Neural progenitor cell (in vitro differentiated cells): ENCODE measurements around the gene ARL16.

Source experiments
- EZH2 ChIP-seq: fragments of 200-600 bp; sonication (generic); IDR thresholded peaks from 2 replicates; pipeline ENCODE4 v1.6.1; 2017; ENCODE audit warnings: antibody characterized with exemption, mild to moderate bottlenecking, moderate library complexity
- TF ChIP-seq, protein P1 (sequence below): fragments of 200-600 bp; sonication (generic); IDR thresholded peaks from 2 replicates; pipeline ENCODE4 v1.5.1; 2017; ENCODE audit warnings: antibody characterized with exemption, mild to moderate bottlenecking

DNA sequence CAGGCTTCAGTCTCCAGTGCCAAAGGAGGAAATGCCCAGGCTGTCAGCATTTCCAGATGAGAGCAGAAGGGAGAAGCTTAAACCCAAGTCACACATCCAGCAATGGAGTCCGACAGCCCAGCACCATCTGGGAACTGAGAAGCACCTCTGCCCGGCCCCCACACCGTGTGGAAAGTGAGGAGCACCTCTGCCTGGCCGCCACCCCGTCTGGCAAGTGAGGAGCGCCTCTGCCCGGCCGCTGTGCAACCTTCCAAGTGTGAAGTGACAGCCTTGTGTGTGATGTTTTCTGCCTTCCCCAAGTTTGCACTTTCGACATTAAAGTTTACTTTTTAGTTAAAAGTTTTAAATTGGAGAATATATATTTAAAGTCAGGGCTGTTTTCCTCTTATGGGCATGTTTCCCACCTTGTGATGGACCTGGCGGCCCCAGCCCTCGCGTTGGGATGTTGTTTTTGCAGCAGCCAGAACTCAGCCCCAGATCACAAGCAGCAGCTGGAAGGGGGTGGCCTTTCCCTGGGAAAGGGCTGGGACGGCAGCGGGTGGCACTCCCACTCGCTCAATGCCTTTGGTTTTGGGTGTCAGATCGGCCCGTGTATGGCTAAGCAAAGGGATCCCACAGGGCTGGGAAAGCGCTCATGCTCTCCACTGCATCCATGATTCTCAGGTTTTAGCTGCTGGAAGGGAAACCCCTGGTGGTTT is 9.9 kb downstream of the ARL16 start:
- TF ChIP-seq EZH2 = no peak
- TF ChIP-seq, protein P1, sequence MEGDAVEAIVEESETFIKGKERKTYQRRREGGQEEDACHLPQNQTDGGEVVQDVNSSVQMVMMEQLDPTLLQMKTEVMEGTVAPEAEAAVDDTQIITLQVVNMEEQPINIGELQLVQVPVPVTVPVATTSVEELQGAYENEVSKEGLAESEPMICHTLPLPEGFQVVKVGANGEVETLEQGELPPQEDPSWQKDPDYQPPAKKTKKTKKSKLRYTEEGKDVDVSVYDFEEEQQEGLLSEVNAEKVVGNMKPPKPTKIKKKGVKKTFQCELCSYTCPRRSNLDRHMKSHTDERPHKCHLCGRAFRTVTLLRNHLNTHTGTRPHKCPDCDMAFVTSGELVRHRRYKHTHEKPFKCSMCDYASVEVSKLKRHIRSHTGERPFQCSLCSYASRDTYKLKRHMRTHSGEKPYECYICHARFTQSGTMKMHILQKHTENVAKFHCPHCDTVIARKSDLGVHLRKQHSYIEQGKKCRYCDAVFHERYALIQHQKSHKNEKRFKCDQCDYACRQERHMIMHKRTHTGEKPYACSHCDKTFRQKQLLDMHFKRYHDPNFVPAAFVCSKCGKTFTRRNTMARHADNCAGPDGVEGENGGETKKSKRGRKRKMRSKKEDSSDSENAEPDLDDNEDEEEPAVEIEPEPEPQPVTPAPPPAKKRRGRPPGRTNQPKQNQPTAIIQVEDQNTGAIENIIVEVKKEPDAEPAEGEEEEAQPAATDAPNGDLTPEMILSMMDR = no peak
